HCT116 (cell line): ENCODE data around the gene SSUH2.

Experiments
- CEBPB ChIP-seq: IDR thresholded peaks from 2 replicates; pipeline ENCODE4 v1.6.1; 2012; ENCODE audit warnings: low read depth
- CTCF ChIP-seq, 3 experiments: fragments of 200-600 bp in 1 of 3; sonication (generic) in 1 of 3; IDR thresholded peaks in 2 of 3; conservative IDR thresholded peaks in 1 of 3; 2 replicates each; pipeline ENCODE4 v1.5.1; 2012 to 2017; ENCODE audit warnings: low read depth in 2 of 3, low read length in 2 of 3, antibody characterized with exemption in 1 of 3, borderline replicate concordance in 1 of 3, control low read depth in 1 of 3, mild to moderate bottlenecking in 1 of 3, mixed read lengths in 1 of 3, mixed run types in 1 of 3, moderate library complexity in 1 of 3; ENCODE audit not compliant: insufficient read depth in 1 of 3
- ELF1 ChIP-seq: IDR thresholded peaks from 2 replicates; pipeline ENCODE4 v1.6.1; 2012; ENCODE audit warnings: low read depth, borderline replicate concordance
- EZH2 ChIP-seq: fragments of 200-600 bp; sonication (generic); IDR thresholded peaks from 2 replicates; pipeline ENCODE4 v1.6.1; 2017; ENCODE audit warnings: antibody characterized with exemption, mixed run types
- EZH2phosphoT487 ChIP-seq: fragments of 200-600 bp; IDR thresholded peaks from 2 replicates; pipeline ENCODE4 v1.6.1; 2018; ENCODE audit warnings: antibody characterized with exemption, borderline replicate concordance
- POLR2A ChIP-seq: IDR thresholded peaks from 2 replicates; pipeline ENCODE4 v1.7.0; 2011; ENCODE audit warnings: borderline replicate concordance; ENCODE audit not compliant: insufficient read depth, insufficient read length; ENCODE audit errors: extremely low read depth
- POLR2AphosphoS5 ChIP-seq: IDR thresholded peaks from 2 replicates; pipeline ENCODE4 v1.6.1; 2011; ENCODE audit warnings: mild to moderate bottlenecking, low read depth, low read length, moderate library complexity
- RAD21 ChIP-seq: IDR thresholded peaks from 2 replicates; pipeline ENCODE4 v1.6.1; 2012; ENCODE audit warnings: low read depth, mild to moderate bottlenecking
- REST ChIP-seq: IDR thresholded peaks from 2 replicates; pipeline ENCODE4 v1.6.1; 2012; ENCODE audit warnings: low read depth
- SRF ChIP-seq: IDR thresholded peaks from 2 replicates; pipeline ENCODE4 v1.6.1; 2012; ENCODE audit warnings: low read depth
- TCF7L2 ChIP-seq: IDR thresholded peaks from 2 replicates; pipeline ENCODE4 v1.7.0; 2011; ENCODE audit warnings: borderline replicate concordance, inconsistent platforms; ENCODE audit not compliant: insufficient read depth, insufficient read length; ENCODE audit errors: extremely low read depth
- YY1 ChIP-seq: IDR thresholded peaks from 2 replicates; pipeline ENCODE4 v1.6.1; 2011; ENCODE audit warnings: low read length, low read depth, moderate library complexity, mild to moderate bottlenecking; ENCODE audit not compliant: insufficient replicate concordance; ENCODE audit errors: extremely low read depth
- ZFX ChIP-seq: fragments of 450-650 bp; IDR thresholded peaks from 2 replicates; pipeline ENCODE4 v1.6.1; 2017
- TF ChIP-seq, protein P1 (sequence below): IDR thresholded peaks from 2 replicates; pipeline ENCODE4 v1.6.1; 2012

DNA sequence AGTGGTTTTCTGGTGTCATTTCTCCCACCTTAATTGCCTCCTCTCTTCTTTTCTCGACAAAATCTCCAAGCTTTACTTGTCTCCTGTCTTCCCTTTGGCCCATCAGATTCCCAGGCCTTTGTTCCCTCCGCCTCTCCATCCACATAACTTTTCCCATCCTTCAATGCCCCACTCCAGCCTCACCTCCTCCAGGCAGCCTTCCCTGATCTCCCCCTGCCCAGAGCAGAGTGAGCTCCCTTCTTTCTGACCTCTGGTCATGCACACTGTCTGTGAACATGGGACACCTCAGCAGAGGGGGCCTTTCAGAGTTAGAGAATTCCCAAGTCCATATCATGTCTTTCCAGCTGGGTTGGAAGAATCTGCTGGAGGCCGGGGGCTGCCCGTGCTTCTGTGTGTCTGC, 14.6 kb upstream of the SSUH2 start:
- TF ChIP-seq CTCF (IDR thresholded peaks at IDR 0.05 in 2 of 3, conservative IDR thresholded peaks at IDR 0.05 in 1 of 3; ENCODE audit: borderline replicate concordance in 1 of 3, insufficient read depth in 1 of 3, low read depth in 2 of 3, low read length in 2 of 3): no peak
- TF ChIP-seq CEBPB: no peak
- TF ChIP-seq POLR2A: no peak
- TF ChIP-seq REST: no peak
- no peak for TF ChIP-seq POLR2AphosphoS5
- no peak for TF ChIP-seq SRF
- TF ChIP-seq EZH2phosphoT487: no peak
- TF ChIP-seq EZH2: no peak
- no peak for TF ChIP-seq RAD21
- no peak for TF ChIP-seq YY1
- TF ChIP-seq, protein P1, sequence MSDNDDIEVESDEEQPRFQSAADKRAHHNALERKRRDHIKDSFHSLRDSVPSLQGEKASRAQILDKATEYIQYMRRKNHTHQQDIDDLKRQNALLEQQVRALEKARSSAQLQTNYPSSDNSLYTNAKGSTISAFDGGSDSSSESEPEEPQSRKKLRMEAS: no peak
- no peak for TF ChIP-seq TCF7L2
- no peak for TF ChIP-seq ZFX
- TF ChIP-seq ELF1: no peak
